Astrocyte of the spinal cord (primary cell): Measurements from ENCODE around the gene TAF12.
A peak's percentile ranks its signal among the peaks of the same experiment; 100 is the strongest.
"Not testable (repeated sequence)": the region's sequence is repeated elsewhere in the genome, so short reads cannot be mapped to it uniquely, and the experiment has no call there.

Experiments
- DNase-seq: peaks from one replicate; pipeline ENCODE4 v3.0.0; 2011; ENCODE audit warnings: low read depth, low spot score
- H3K4me3 ChIP-seq: 2 replicates; pipeline ENCODE4 v1.5.1; 2011; ENCODE audit warnings: low read depth, mild to moderate bottlenecking, low read length, moderate library complexity
- in situ Hi-C: cut with HindIII; loops from 2 replicates; pipeline ENCODE4 v1.10.0; 2017; ENCODE audit warnings: low sequenced_read_pairs
- TF ChIP-seq, protein P1 (sequence below): IDR thresholded peaks from 2 replicates; pipeline ENCODE4 v1.5.1; 2012; ENCODE audit warnings: low read depth, mild to moderate bottlenecking, low read length, inconsistent platforms

The TAF12 gene

DNA sequence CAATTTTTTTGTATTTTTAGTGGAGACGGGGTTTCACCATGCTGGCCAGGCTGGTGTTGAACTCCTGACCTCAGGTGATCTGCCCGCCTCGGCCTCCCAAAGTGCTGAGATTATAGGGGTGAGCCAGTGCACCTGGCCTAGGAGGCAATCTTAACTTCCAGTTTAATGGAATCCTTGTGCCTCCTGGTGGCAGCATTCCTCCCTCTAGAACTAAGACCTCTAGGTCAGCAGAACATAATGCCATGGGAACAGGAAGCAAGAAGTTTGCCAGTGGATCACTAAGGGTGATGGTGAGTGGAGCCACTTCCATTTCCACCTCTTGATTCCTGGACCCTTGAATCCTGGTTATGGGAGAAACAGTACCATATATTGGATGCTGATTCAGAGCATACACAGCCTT lies 11.0 kb upstream of the TAF12 start:
- in situ Hi-C loops, DNase-seq, H3K4me3 ChIP-seq: not testable (repeated sequence)
- TF ChIP-seq, protein P1, sequence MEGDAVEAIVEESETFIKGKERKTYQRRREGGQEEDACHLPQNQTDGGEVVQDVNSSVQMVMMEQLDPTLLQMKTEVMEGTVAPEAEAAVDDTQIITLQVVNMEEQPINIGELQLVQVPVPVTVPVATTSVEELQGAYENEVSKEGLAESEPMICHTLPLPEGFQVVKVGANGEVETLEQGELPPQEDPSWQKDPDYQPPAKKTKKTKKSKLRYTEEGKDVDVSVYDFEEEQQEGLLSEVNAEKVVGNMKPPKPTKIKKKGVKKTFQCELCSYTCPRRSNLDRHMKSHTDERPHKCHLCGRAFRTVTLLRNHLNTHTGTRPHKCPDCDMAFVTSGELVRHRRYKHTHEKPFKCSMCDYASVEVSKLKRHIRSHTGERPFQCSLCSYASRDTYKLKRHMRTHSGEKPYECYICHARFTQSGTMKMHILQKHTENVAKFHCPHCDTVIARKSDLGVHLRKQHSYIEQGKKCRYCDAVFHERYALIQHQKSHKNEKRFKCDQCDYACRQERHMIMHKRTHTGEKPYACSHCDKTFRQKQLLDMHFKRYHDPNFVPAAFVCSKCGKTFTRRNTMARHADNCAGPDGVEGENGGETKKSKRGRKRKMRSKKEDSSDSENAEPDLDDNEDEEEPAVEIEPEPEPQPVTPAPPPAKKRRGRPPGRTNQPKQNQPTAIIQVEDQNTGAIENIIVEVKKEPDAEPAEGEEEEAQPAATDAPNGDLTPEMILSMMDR = peak; percentile 36

DNA sequence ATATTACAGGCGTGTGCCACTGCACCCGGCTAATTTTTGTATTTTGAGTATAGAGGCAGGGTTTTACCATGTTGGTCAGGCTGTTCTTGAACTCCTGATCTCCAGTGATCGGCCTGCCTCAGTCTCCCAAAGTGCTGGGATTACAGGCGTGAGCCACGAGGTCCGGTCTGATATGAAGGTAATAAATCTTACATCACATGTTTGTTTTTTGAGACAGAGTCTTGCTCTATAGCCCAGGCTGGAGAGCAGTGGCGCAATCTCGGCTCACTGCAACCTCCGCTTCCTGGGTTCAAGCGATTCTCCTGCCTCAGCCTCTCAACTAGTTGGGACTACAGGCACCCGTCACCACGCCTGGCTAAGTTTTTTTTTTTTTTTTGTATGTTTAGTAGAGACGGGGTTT lies 10.2 kb upstream of the TAF12 start:
- DNase-seq, in situ Hi-C loops, H3K4me3 ChIP-seq: not testable (repeated sequence)

DNA sequence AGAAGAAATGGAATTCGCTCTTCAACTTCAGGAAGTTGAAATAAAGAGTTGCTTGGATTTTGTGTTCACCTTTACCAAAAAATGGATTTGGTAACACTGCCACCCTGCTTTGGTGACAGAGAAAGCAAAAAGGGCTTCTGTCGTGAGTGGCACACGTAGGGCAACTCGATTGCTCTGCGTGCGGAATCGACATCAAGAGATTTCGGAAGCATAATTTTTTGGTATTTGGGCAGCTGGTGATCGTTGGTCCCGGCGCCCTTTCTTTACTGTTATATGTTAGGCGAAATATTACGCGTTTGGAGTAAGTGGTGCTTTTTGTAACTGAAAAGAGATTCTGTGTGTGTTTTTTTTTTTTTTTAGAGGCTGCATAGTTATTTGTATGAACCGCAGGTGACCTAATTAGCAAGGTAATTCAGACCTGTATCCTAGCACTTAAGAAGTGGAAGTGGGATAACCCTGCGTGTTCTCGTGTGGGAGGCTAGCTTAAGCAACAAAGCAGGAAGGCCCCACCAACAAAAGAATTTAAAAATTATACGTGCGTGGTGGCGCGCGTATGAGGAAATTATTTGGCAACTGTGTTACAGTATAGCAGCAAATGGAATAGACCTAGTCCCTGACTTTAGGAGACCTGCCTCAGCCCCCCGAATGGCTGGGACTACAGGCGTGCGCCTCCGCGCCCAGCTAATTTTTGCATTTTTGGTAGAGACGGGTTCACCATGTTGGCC lies 5.8 kb upstream of the TAF12 start, which contains the start of gene RNU11:
Gene RNU11, plus strand, starts transcription at position 127 of the 725 bp plus-strand sequence.
- in situ Hi-C loops = no loop called here

DNA sequence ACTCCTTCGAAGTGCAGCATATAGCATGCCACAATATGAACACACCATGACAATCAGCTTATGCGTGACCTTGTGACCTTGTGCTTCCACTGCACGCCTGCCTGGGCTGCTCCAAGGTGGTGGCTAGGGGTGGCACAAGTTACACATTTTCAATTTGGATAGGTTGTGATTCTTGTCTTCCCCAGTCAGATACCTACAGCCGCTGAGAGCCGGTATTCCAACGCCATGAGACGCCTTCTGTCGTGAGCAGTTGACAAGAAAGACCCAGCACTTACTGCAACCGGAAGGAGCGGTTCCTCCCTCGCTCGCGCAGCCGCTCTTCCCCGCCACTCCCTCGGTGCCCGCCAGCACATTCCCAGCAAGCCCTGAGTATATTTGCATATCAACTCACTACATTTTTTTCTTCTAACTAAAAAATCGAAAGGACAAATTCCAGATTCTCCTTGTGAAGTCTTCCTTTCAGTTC lies 5.2 kb upstream of the TAF12 start:
- H3K4me3 ChIP-seq = peak overlapping the region; percentile 37
- TF ChIP-seq, protein P1 = no peak
- in situ Hi-C loops = no loop called here
- DNase-seq = peak; percentile 97

More for the DNA sequence above, 5.8 kb upstream of the TAF12 start, which contains the start of gene RNU11:
- peak within 1 kb of the TSS; percentile 37 for H3K4me3 ChIP-seq
- TF ChIP-seq, protein P1 = no peak
- peak; percentile 98 for DNase-seq

DNA sequence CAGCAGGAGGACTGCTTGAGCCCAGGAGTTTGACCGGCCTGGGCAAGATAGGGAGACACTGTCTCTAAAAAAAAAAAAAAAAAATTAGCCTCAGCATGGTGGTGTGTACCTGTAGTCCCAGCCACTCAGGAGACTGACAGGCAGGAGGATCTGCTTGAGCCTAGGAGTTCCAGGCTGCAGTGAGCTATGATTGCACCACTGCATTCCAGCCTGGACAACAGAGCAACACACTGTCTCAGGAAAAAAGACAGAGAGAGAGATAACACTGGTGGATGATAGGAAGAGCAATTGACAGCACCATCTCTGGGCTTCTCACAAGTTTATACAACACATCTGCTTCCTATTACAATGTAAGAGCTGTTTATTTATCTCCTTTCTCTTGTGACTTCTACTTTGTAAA lies 3.2 kb upstream of the TAF12 start:
- TF ChIP-seq, protein P1 = no peak
- no peak for DNase-seq
- in situ Hi-C loops = no loop called here
- no peak overlapping the region for H3K4me3 ChIP-seq

DNA sequence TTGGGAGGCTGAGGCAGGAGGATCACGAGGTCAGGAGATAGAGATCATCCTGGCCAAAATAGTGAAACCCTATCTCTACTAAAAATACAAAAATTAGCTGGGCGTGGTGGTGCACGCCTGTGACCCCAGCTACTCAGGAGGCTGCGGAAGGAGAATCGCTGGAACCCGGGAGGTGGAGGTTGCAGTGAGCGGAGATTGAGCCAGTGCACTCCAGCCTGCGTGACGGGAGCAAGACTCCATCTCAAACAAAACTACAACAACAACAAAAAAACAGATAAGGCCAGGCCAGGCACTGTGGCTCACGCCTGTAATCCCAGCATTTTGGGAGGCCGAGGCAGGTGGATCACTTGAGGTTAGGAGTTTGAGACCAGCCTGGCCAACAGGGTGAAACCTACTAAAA lies 2.5 kb upstream of the TAF12 start:
- DNase-seq, H3K4me3 ChIP-seq, in situ Hi-C loops: not testable (repeated sequence)

DNA sequence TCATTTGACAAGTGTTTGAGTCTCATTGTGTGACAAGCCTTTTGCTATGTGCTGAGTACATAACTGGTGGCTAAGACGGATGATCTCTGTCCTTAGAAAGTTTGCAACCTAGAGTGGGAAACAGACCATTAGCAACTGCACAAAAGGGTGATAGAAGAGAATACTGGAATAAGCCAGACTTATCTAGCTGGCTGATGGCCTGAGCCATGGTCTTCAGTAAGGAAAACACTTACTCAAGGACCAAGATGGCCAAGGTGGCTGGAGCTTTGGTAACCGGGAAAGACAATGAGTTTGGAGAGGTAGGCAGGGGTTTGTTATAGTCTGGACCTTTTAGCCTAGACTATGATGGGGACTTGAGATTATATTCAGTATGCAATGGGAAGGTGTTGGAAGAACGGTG lies 1.6 kb upstream of the TAF12 start:
- TF ChIP-seq, protein P1 = no peak
- no peak for DNase-seq
- in situ Hi-C loops = no loop called here
- no peak overlapping the region for H3K4me3 ChIP-seq
